WTC11 (cell line): ENCODE measurements around the gene SGSH. TPM values are rescaled to one million over a fixed set of nuclear protein-coding genes. Genes with fewer than 3 reads are reported as not detected.

ENCODE experiments used
- ATAC-seq: fragments of 200-7000 bp; cut with Tn5 transposase; 2 replicates; pipeline ENCODE4 v1.10.0; 2021; ENCODE audit warnings: mild to moderate bottlenecking, moderate library complexity
- CTCF ChIA-PET: fragments of 300-600 bp; sonication (Branson Sonifier 250); formaldehyde crosslinking; loops from one replicate; lab custom pipeline; 2021; ENCODE audit warnings: antibody characterized with exemption; lab: Charles Lee
- POLR2A ChIA-PET: fragments of 350-600 bp; sonication (Branson Sonifier 250); formaldehyde crosslinking; loops from one replicate; lab custom pipeline; 2021; ENCODE audit warnings: antibody characterized with exemption; lab: Charles Lee
- DNase-seq: peaks from one replicate; pipeline ENCODE4 v3.0.0; 2021; ENCODE audit warnings: low spot score
- H3K27ac Mint-ChIP-seq: 2 replicates; pipeline ENCODE4 v1.8.0; 2021; ENCODE audit warnings: mixed read lengths
- H3K27me3 Mint-ChIP-seq: 2 replicates; pipeline ENCODE4 v1.8.0; 2021; ENCODE audit warnings: low read depth, mild to moderate bottlenecking, moderate library complexity, mixed read lengths
- H3K36me3 Mint-ChIP-seq: 2 replicates; pipeline ENCODE4 v1.8.0; 2021; ENCODE audit warnings: mixed read lengths
- H3K4me1 Mint-ChIP-seq: 2 replicates; pipeline ENCODE4 v1.8.0; 2022; ENCODE audit warnings: mixed read lengths
- H3K4me3 Mint-ChIP-seq: 2 replicates; pipeline ENCODE4 v1.8.0; 2021; ENCODE audit warnings: mild to moderate bottlenecking, moderate library complexity, mixed read lengths
- H3K9me3 Mint-ChIP-seq: 2 replicates; pipeline ENCODE4 v1.8.0; 2021; ENCODE audit warnings: mixed read lengths
- CBFB ChIP-seq: sonication (generic); formaldehyde crosslinking; IDR thresholded peaks from 2 replicates; pipeline ENCODE4 v1.8.1; 2022; ENCODE audit warnings: mild to moderate bottlenecking, low read depth, missing genetic modification reagents
- EMX1 ChIP-seq: fragments of 250-450 bp; sonication (Bioruptor Pico); IDR thresholded peaks from 2 replicates; pipeline ENCODE4 v1.8.0; 2021; ENCODE audit warnings: mild to moderate bottlenecking
- ESRRA ChIP-seq: sonication (generic); formaldehyde crosslinking; IDR thresholded peaks from 2 replicates; pipeline ENCODE4 v1.8.1; 2022; ENCODE audit warnings: mild to moderate bottlenecking, missing genetic modification reagents, borderline replicate concordance
- ETV6 ChIP-seq: sonication (generic); formaldehyde crosslinking; IDR thresholded peaks from 2 replicates; pipeline ENCODE4 v1.8.1; 2022; ENCODE audit warnings: mild to moderate bottlenecking, missing genetic modification reagents
- FOXP1 ChIP-seq: sonication (generic); formaldehyde crosslinking; IDR thresholded peaks from 2 replicates; pipeline ENCODE4 v1.8.0; 2022; ENCODE audit warnings: missing genetic modification reagents, mild to moderate bottlenecking, moderate library complexity, borderline replicate concordance
- JUN ChIP-seq: sonication (generic); formaldehyde crosslinking; IDR thresholded peaks from 2 replicates; pipeline ENCODE4 v1.8.0; 2023; ENCODE audit warnings: mild to moderate bottlenecking, missing genetic modification reagents
- MXD4 ChIP-seq: fragments of 250-450 bp; sonication (Bioruptor Pico); IDR thresholded peaks from 2 replicates; pipeline ENCODE4 v1.8.0; 2021; ENCODE audit warnings: mild to moderate bottlenecking, moderate library complexity, borderline replicate concordance
- MYBL2 ChIP-seq: sonication (generic); formaldehyde crosslinking; IDR thresholded peaks from 2 replicates; pipeline ENCODE4 v1.8.1; 2023; ENCODE audit warnings: mild to moderate bottlenecking, moderate library complexity, missing genetic modification reagents
- NFATC4 ChIP-seq: fragments of 250-450 bp; sonication (Bioruptor Pico); IDR thresholded peaks from 2 replicates; pipeline ENCODE4 v1.9.0; 2021; ENCODE audit warnings: mild to moderate bottlenecking
- NFYB ChIP-seq: sonication (generic); formaldehyde crosslinking; conservative IDR thresholded peaks from 2 replicates; pipeline ENCODE4 v1.8.0; 2022; ENCODE audit warnings: low read depth, missing genetic modification reagents
- RORB ChIP-seq: fragments of 250-450 bp; sonication (Bioruptor Pico); IDR thresholded peaks from 2 replicates; pipeline ENCODE4 v1.9.0; 2021; ENCODE audit warnings: mild to moderate bottlenecking
- SP1 ChIP-seq: sonication (generic); formaldehyde crosslinking; conservative IDR thresholded peaks from 2 replicates; pipeline ENCODE4 v1.8.1; 2022; ENCODE audit warnings: missing genetic modification reagents
- TEAD1 ChIP-seq: sonication (generic); formaldehyde crosslinking; IDR thresholded peaks from 2 replicates; pipeline ENCODE4 v1.8.0; 2022; ENCODE audit warnings: mild to moderate bottlenecking, missing genetic modification reagents
- ZNF317 ChIP-seq: sonication (generic); formaldehyde crosslinking; IDR thresholded peaks from 2 replicates; pipeline ENCODE4 v1.8.1; 2023; ENCODE audit warnings: low read depth, mild to moderate bottlenecking, moderate library complexity, missing genetic modification reagents, borderline replicate concordance
- ZNF396 ChIP-seq: fragments of 250-450 bp; sonication (Bioruptor Pico); IDR thresholded peaks from 2 replicates; pipeline ENCODE4 v1.8.0; 2021; ENCODE audit warnings: mild to moderate bottlenecking, moderate library complexity, borderline replicate concordance
- total RNA-seq: library from RNA; stranded (reverse); gene quantifications from 3 replicates; pipeline ENCODE4 v1.2.3, GENCODE V29; 2021
- TF ChIP-seq, protein P1 (sequence below): sonication (generic); formaldehyde crosslinking; IDR thresholded peaks from 2 replicates; pipeline ENCODE4 v1.8.0; 2022; ENCODE audit warnings: missing genetic modification reagents
- TF ChIP-seq, protein P2 (sequence below): sonication (generic); formaldehyde crosslinking; IDR thresholded peaks from 2 replicates; pipeline ENCODE4 v1.8.1; 2023; ENCODE audit warnings: mild to moderate bottlenecking, missing genetic modification reagents, borderline replicate concordance
- TF ChIP-seq, protein P3 (sequence below): sonication (generic); formaldehyde crosslinking; IDR thresholded peaks from 2 replicates; pipeline ENCODE4 v1.8.1; 2023; ENCODE audit warnings: mild to moderate bottlenecking, moderate library complexity, missing genetic modification reagents
- TF ChIP-seq, protein P4 (sequence below): sonication (generic); formaldehyde crosslinking; conservative IDR thresholded peaks from 2 replicates; pipeline ENCODE4 v1.8.1; 2023; ENCODE audit warnings: mild to moderate bottlenecking, low read depth, missing genetic modification reagents, moderate library complexity
- TF ChIP-seq, protein P5 (sequence below): fragments of 250-450 bp; sonication (Bioruptor Pico); IDR thresholded peaks from 2 replicates; pipeline ENCODE4 v1.8.0; 2021; ENCODE audit warnings: mild to moderate bottlenecking

SGSH gene
- total RNA-seq, 1 experiment from 2014 or later, result 27.7 TPM

DNA sequence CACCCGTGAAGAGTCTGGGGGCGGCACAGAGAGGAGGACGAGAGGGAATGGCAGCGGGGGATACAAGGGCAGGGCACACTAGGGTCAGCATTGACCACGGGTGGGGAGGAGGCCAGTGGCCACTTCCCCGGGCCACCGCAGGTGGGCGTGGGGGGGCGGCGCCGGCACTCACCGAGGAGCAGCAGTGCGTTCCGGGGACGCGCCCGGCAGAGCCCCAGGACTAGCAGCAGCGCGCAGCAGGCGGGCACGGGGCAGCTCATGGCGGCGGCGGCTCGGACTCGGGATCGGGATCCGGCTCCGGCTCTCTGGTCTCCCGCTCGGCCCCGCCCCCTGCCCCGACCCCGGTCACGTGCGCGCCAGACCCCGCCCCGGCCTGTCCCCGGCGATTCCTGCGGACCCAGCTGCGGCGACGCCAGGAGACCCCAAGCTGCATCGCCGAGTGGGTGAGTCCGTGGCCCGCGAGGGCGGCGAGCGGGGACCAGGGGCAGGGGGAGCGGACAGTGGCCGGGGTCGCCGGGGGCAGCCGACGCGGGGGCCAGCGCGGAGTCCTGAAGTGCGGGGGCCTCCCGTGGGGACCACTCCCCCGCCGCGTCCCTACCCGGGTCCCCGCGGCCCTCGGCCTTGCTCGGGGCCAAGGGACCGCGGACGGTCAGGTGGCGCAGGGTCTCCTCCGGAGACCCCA is at the start of gene SGSH, which contains the start of gene SLC26A11 (continued):
- TF ChIP-seq EMX1 (CRISPR knock-in tag) (no peak), MXD4 (no peak), ETV6 (CRISPR knock-in tag) (peak; percentile 73; the same call in 1 of the 2 replicates), ZNF396 (CRISPR knock-in tag) (no peak), RORB (CRISPR knock-in tag) (no peak), NFYB (CRISPR knock-in tag) (0 out of 2 replicates have a peak, but pooled peaks have one; percentile 15), TEAD1 (peak; percentile 58; the same call in 1 of the 2 replicates), NFATC4 (no peak), ZNF317 (peak; percentile 3; the same call in 1 of the 2 replicates)
- TF ChIP-seq, protein P1, sequence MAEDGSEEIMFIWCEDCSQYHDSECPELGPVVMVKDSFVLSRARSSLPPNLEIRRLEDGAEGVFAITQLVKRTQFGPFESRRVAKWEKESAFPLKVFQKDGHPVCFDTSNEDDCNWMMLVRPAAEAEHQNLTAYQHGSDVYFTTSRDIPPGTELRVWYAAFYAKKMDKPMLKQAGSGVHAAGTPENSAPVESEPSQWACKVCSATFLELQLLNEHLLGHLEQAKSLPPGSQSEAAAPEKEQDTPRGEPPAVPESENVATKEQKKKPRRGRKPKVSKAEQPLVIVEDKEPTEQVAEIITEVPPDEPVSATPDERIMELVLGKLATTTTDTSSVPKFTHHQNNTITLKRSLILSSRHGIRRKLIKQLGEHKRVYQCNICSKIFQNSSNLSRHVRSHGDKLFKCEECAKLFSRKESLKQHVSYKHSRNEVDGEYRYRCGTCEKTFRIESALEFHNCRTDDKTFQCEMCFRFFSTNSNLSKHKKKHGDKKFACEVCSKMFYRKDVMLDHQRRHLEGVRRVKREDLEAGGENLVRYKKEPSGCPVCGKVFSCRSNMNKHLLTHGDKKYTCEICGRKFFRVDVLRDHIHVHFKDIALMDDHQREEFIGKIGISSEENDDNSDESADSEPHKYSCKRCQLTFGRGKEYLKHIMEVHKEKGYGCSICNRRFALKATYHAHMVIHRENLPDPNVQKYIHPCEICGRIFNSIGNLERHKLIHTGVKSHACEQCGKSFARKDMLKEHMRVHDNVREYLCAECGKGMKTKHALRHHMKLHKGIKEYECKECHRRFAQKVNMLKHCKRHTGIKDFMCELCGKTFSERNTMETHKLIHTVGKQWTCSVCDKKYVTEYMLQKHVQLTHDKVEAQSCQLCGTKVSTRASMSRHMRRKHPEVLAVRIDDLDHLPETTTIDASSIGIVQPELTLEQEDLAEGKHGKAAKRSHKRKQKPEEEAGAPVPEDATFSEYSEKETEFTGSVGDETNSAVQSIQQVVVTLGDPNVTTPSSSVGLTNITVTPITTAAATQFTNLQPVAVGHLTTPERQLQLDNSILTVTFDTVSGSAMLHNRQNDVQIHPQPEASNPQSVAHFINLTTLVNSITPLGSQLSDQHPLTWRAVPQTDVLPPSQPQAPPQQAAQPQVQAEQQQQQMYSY (CRISPR knock-in tag), result peak; percentile 81
- TF ChIP-seq, protein P2, sequence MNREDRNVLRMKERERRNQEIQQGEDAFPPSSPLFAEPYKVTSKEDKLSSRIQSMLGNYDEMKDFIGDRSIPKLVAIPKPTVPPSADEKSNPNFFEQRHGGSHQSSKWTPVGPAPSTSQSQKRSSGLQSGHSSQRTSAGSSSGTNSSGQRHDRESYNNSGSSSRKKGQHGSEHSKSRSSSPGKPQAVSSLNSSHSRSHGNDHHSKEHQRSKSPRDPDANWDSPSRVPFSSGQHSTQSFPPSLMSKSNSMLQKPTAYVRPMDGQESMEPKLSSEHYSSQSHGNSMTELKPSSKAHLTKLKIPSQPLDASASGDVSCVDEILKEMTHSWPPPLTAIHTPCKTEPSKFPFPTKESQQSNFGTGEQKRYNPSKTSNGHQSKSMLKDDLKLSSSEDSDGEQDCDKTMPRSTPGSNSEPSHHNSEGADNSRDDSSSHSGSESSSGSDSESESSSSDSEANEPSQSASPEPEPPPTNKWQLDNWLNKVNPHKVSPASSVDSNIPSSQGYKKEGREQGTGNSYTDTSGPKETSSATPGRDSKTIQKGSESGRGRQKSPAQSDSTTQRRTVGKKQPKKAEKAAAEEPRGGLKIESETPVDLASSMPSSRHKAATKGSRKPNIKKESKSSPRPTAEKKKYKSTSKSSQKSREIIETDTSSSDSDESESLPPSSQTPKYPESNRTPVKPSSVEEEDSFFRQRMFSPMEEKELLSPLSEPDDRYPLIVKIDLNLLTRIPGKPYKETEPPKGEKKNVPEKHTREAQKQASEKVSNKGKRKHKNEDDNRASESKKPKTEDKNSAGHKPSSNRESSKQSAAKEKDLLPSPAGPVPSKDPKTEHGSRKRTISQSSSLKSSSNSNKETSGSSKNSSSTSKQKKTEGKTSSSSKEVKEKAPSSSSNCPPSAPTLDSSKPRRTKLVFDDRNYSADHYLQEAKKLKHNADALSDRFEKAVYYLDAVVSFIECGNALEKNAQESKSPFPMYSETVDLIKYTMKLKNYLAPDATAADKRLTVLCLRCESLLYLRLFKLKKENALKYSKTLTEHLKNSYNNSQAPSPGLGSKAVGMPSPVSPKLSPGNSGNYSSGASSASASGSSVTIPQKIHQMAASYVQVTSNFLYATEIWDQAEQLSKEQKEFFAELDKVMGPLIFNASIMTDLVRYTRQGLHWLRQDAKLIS (CRISPR knock-in tag), result no peak
- TF ChIP-seq, protein P3, sequence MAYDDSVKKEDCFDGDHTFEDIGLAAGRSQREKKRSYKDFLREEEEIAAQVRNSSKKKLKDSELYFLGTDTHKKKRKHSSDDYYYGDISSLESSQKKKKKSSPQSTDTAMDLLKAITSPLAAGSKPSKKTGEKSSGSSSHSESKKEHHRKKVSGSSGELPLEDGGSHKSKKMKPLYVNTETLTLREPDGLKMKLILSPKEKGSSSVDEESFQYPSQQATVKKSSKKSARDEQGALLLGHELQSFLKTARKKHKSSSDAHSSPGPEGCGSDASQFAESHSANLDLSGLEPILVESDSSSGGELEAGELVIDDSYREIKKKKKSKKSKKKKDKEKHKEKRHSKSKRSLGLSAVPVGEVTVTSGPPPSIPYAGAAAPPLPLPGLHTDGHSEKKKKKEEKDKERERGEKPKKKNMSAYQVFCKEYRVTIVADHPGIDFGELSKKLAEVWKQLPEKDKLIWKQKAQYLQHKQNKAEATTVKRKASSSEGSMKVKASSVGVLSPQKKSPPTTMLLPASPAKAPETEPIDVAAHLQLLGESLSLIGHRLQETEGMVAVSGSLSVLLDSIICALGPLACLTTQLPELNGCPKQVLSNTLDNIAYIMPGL (CRISPR knock-in tag), result peak; percentile 55
- TF ChIP-seq, all 79 proteins: peak for 19

DNA sequence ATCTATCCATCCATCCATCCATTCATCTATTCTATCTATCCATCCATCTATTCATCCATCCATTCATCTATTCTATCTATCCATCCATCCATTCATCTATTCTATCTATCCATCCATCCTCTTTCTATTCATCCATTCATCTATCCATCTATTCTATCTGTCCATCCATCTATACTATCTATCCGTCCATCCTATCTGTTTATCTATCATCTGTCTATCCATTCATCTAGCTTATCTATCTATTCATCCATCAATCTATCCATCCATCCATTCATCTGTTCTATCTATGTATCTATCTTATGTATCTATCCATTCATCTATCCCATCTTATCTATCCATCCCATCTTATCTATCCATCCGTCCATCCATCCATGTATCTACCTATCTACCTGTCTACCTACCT is 49.3 kb upstream of the SGSH start:
- H3K4me1 Mint-ChIP-seq, result peaks cover 13% of the 10 kb centered on the region
- CTCF ChIA-PET, result interaction anchor here (1.1 to 1.8 kb wide), 2 partner anchors 20 to 92 kb away, joined by 3 to 9 read pairs; no protein-coding TSS in a partner anchor
- no peaks in the 10 kb centered on the region for H3K9me3 Mint-ChIP-seq
- H3K36me3 Mint-ChIP-seq, result peaks cover 36% of the 10 kb centered on the region
- POLR2A ChIA-PET, result no interaction called here
- H3K4me3 Mint-ChIP-seq, result no peak overlapping the region
- ATAC-seq (no peak), DNase-seq (no peak)
- H3K27me3 Mint-ChIP-seq, result no peaks in the 10 kb centered on the region
- H3K27ac Mint-ChIP-seq, result no peak overlapping the region
- TF ChIP-seq ESRRA (CRISPR knock-in tag) (no peak), SP1 (CRISPR knock-in tag) (no peak), CBFB (CRISPR knock-in tag) (no peak), TEAD1 (no peak), JUN (CRISPR knock-in tag) (no peak), MYBL2 (CRISPR knock-in tag) (no peak), FOXP1 (CRISPR knock-in tag) (no peak)
- TF ChIP-seq, protein P4, sequence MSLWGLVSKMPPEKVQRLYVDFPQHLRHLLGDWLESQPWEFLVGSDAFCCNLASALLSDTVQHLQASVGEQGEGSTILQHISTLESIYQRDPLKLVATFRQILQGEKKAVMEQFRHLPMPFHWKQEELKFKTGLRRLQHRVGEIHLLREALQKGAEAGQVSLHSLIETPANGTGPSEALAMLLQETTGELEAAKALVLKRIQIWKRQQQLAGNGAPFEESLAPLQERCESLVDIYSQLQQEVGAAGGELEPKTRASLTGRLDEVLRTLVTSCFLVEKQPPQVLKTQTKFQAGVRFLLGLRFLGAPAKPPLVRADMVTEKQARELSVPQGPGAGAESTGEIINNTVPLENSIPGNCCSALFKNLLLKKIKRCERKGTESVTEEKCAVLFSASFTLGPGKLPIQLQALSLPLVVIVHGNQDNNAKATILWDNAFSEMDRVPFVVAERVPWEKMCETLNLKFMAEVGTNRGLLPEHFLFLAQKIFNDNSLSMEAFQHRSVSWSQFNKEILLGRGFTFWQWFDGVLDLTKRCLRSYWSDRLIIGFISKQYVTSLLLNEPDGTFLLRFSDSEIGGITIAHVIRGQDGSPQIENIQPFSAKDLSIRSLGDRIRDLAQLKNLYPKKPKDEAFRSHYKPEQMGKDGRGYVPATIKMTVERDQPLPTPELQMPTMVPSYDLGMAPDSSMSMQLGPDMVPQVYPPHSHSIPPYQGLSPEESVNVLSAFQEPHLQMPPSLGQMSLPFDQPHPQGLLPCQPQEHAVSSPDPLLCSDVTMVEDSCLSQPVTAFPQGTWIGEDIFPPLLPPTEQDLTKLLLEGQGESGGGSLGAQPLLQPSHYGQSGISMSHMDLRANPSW, result no peak
- TF ChIP-seq, protein P5, sequence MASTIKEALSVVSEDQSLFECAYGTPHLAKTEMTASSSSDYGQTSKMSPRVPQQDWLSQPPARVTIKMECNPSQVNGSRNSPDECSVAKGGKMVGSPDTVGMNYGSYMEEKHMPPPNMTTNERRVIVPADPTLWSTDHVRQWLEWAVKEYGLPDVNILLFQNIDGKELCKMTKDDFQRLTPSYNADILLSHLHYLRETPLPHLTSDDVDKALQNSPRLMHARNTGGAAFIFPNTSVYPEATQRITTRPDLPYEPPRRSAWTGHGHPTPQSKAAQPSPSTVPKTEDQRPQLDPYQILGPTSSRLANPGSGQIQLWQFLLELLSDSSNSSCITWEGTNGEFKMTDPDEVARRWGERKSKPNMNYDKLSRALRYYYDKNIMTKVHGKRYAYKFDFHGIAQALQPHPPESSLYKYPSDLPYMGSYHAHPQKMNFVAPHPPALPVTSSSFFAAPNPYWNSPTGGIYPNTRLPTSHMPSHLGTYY, result no peak
